IMR-90 (cell line): ENCODE results near the gene STAMBPL1. TPM values are rescaled to one million over a fixed set of nuclear protein-coding genes. Genes with fewer than 3 reads are reported as not detected.

Experiments
- ATAC-seq: fragments of 200-7000 bp; cut with Tn5 transposase; 2 replicates; pipeline ENCODE4 v1.9.1; 2020; ENCODE audit warnings: low read depth, mild to moderate bottlenecking, moderate library complexity
- BruUV-seq: library from RNA; stranded (reverse); fragments of 400-500 nt; replicated peaks from 2 replicates; lab custom pipeline; 2021; lab: Mats Ljungman, UMichigan
- CTCF ChIA-PET: fragments of 300-600 bp; formaldehyde crosslinking; extraction: SDS; loops from one replicate; lab custom pipeline; 2021; ENCODE audit warnings: antibody characterized with exemption; lab: Yijun Ruan, JAX
- POLR2A ChIA-PET: fragments of 300-600 bp; sonication (Branson Sonifier 250); formaldehyde crosslinking; loops from one replicate; lab custom pipeline; 2022; ENCODE audit warnings: antibody characterized with exemption; ENCODE audit not compliant: unreplicated experiment; lab: Charles Lee
- DNase-seq: peaks from one replicate; pipeline ENCODE4 v3.0.0; 2013
- H2AFZ ChIP-seq: replicated peaks from 2 replicates; pipeline ENCODE3; 2013; ENCODE audit warnings: low read length, mild to moderate bottlenecking; ENCODE audit not compliant: poor library complexity
- H2AK5ac ChIP-seq: 2 replicates; pipeline ENCODE4 v1.6.1; 2013; ENCODE audit warnings: low read depth, low read length, inconsistent platforms
- H2AK9ac ChIP-seq: replicated peaks from 2 replicates; pipeline ENCODE3; 2013; ENCODE audit warnings: mild to moderate bottlenecking, low read depth, low read length, moderate library complexity; ENCODE audit not compliant: poor library complexity
- H2BK120ac ChIP-seq: 2 replicates; pipeline ENCODE4 v1.6.1; 2013; ENCODE audit warnings: low read depth, low read length, inconsistent platforms
- H2BK15ac ChIP-seq: 3 replicates; pipeline ENCODE4 v1.6.1; 2013; ENCODE audit warnings: low read depth, low read length, inconsistent platforms
- H2BK20ac ChIP-seq: 2 replicates; pipeline ENCODE4 v1.6.1; 2013; ENCODE audit warnings: low read depth, mild to moderate bottlenecking, inconsistent platforms, low read length, moderate library complexity
- H2BK5ac ChIP-seq: 2 replicates; pipeline ENCODE4 v1.6.1; 2013; ENCODE audit warnings: mild to moderate bottlenecking, low read depth, low read length, inconsistent platforms; ENCODE audit not compliant: poor library complexity, severe bottlenecking
- H3K14ac ChIP-seq: replicated peaks from 2 replicates; pipeline ENCODE4 v1.6.1; 2013; ENCODE audit warnings: low read depth, low read length, inconsistent platforms
- H3K18ac ChIP-seq: 2 replicates; pipeline ENCODE4 v1.6.1; 2013; ENCODE audit warnings: low read depth, low read length, control low read depth
- H3K23ac ChIP-seq: 2 replicates; pipeline ENCODE4 v1.6.1; 2013; ENCODE audit warnings: low read depth, low read length, inconsistent platforms
- H3K27ac ChIP-seq: 2 replicates; pipeline ENCODE4 v1.5.1; 2013; ENCODE audit warnings: mild to moderate bottlenecking, control low read depth, low read length; ENCODE audit not compliant: insufficient read depth
- H3K27me3 ChIP-seq: 2 replicates; pipeline ENCODE4 v1.6.1; 2013; ENCODE audit warnings: low read length; ENCODE audit not compliant: control insufficient read depth, insufficient read depth
- H3K36me3 ChIP-seq: 2 replicates; pipeline ENCODE4 v1.6.1; 2013; ENCODE audit warnings: low read length, mixed read lengths; ENCODE audit not compliant: control insufficient read depth, insufficient read depth
- H3K4ac ChIP-seq: 2 replicates; pipeline ENCODE4 v1.6.1; 2013; ENCODE audit warnings: low read depth, low read length, inconsistent platforms
- H3K4me1 ChIP-seq: 2 replicates; pipeline ENCODE4 v1.6.1; 2013; ENCODE audit warnings: low read length, mixed read lengths; ENCODE audit not compliant: control insufficient read depth, insufficient read depth
- H3K4me2 ChIP-seq: 2 replicates; pipeline ENCODE4 v1.6.1; 2013; ENCODE audit warnings: low read depth, mild to moderate bottlenecking, control low read depth, low read length, moderate library complexity
- H3K4me3 ChIP-seq: 2 replicates; pipeline ENCODE4 v1.5.1; 2013; ENCODE audit warnings: low read depth, mild to moderate bottlenecking, control low read depth, low read length, moderate library complexity; ENCODE audit not compliant: insufficient read depth
- H3K56ac ChIP-seq: 2 replicates; pipeline ENCODE4 v1.6.1; 2013; ENCODE audit warnings: low read length, inconsistent platforms; ENCODE audit not compliant: insufficient read depth; ENCODE audit errors: extremely low read depth
- H3K79me1 ChIP-seq, 2 experiments: 2 replicates each; pipeline ENCODE4 v1.6.1; 2013; ENCODE audit warnings: low read length in 2 of 2, inconsistent platforms in 1 of 2, low read depth in 1 of 2
- H3K9ac ChIP-seq: 2 replicates; pipeline ENCODE4 v1.6.1; 2013; ENCODE audit warnings: low read depth, low read length, control low read depth
- H3K9me1 ChIP-seq: 2 replicates; pipeline ENCODE4 v1.6.1; 2013; ENCODE audit warnings: low read length, inconsistent platforms; ENCODE audit not compliant: insufficient read depth
- H3K9me3 ChIP-seq: 2 replicates; pipeline ENCODE4 v1.6.1; 2013; ENCODE audit warnings: low read length; ENCODE audit not compliant: control insufficient read depth, insufficient read depth
- H4K20me1 ChIP-seq: 2 replicates; pipeline ENCODE4 v1.6.1; 2013; ENCODE audit warnings: low read length, inconsistent platforms; ENCODE audit not compliant: insufficient read depth
- H4K5ac ChIP-seq: 2 replicates; pipeline ENCODE4 v1.6.1; 2013; ENCODE audit warnings: mild to moderate bottlenecking, low read depth, low read length, control low read depth
- H4K8ac ChIP-seq, 2 experiments: 2 replicates each; pipeline ENCODE4 v1.6.1; 2013; ENCODE audit warnings: low read depth in 2 of 2, low read length in 2 of 2, control low read depth in 1 of 2, inconsistent platforms in 1 of 2
- H4K91ac ChIP-seq: 2 replicates; pipeline ENCODE4 v1.6.1; 2013; ENCODE audit warnings: low read depth, low read length, inconsistent platforms; ENCODE audit not compliant: insufficient read depth
- BHLHE40 ChIP-seq: fragments of 150-350 bp; IDR thresholded peaks from 2 replicates; pipeline ENCODE4 v1.6.1; 2016; ENCODE audit warnings: mild to moderate bottlenecking, low read depth, low read length
- CEBPB ChIP-seq: IDR thresholded peaks from 2 replicates; pipeline ENCODE4 v1.6.1; 2012; ENCODE audit warnings: low read depth, low read length, improper control_type of control experiment
- CHD1 ChIP-seq: IDR thresholded peaks from 2 replicates; pipeline ENCODE4 v1.6.1; 2012; ENCODE audit warnings: low read depth, low read length, improper control_type of control experiment
- FOS ChIP-seq: fragments of 150-350 bp; IDR thresholded peaks from 2 replicates; pipeline ENCODE4 v1.6.1; 2016; ENCODE audit warnings: low read depth, low read length
- MAFK ChIP-seq: IDR thresholded peaks from 2 replicates; pipeline ENCODE4 v1.6.1; 2012; ENCODE audit warnings: low read depth, low read length, improper control_type of control experiment
- MAZ ChIP-seq: IDR thresholded peaks from 2 replicates; pipeline ENCODE4 v1.6.1; 2012; ENCODE audit warnings: low read depth, mild to moderate bottlenecking, low read length, improper control_type of control experiment, moderate library complexity, borderline replicate concordance
- MXI1 ChIP-seq: IDR thresholded peaks from 2 replicates; pipeline ENCODE4 v1.6.1; 2012; ENCODE audit warnings: low read depth, mild to moderate bottlenecking, low read length, moderate library complexity, borderline replicate concordance
- NFE2L2 ChIP-seq: fragments of 150-350 bp; IDR thresholded peaks from 2 replicates; pipeline ENCODE4 v1.6.1; 2016; ENCODE audit warnings: low read depth, mild to moderate bottlenecking, low read length
- POLR2A ChIP-seq: IDR thresholded peaks from 2 replicates; pipeline ENCODE4 v1.6.1; 2012; ENCODE audit warnings: mild to moderate bottlenecking, low read depth, low read length
- RAD21 ChIP-seq: IDR thresholded peaks from 2 replicates; pipeline ENCODE4 v1.6.1; 2012; ENCODE audit warnings: low read length, improper control_type of control experiment
- RCOR1 ChIP-seq: IDR thresholded peaks from 2 replicates; pipeline ENCODE4 v1.6.1; 2012; ENCODE audit warnings: mild to moderate bottlenecking, low read length, improper control_type of control experiment; ENCODE audit not compliant: insufficient replicate concordance
- RFX5 ChIP-seq: IDR thresholded peaks from 2 replicates; pipeline ENCODE4 v1.8.0; 2012; ENCODE audit warnings: low read depth, mild to moderate bottlenecking, low read length, moderate library complexity
- SMC3 ChIP-seq: fragments of 150-350 bp; IDR thresholded peaks from 2 replicates; pipeline ENCODE4 v1.6.1; 2016; ENCODE audit warnings: low read depth, mild to moderate bottlenecking, antibody characterized with exemption, low read length, moderate library complexity
- WGBS, 2 experiments: methylation state at CpG; one replicate each; pipeline versions ENCODE4 v1.1.5 to v1.1.7; 2013; ENCODE audit warnings: missing lambda C conversion rate in 2 of 2; ENCODE audit not compliant: insufficient read length in 1 of 2; ENCODE audit errors: extremely low coverage in 2 of 2; 5-methylcytosine and 5-hydroxymethylcytosine counted together
- dilution Hi-C: fragments of 300-500 bp; cut with HindIII; formaldehyde crosslinking; loops from one replicate; pipeline ENCODE4 v1.14.3; 2018; ENCODE audit warnings: low sequenced_read_pairs; ENCODE audit not compliant: unreplicated experiment
- in situ Hi-C: fragments of 300-500 bp; cut with MboI; formaldehyde crosslinking; loops from 3 replicates; pipeline ENCODE4 v1.14.3; 2019; ENCODE audit warnings: low sequenced_read_pairs, inconsistent platforms, mixed read lengths
- intact Hi-C: fragments of 100-400 bp; cut with micrococcal nuclease; formaldehyde crosslinking; loops from 2 replicates; pipeline ENCODE4 v1.10.0; 2022
- polyA plus RNA-seq, 3 experiments: library from polyadenylated mRNA; depleted of rRNA; stranded (reverse); fragments of >200 nt; gene quantifications; 2 replicates each; pipeline ENCODE4 v1.2.3, GENCODE V29; 2012; ENCODE audit warnings: low replicate concordance in 1 of 3
- total RNA-seq: library from RNA; depleted of rRNA; stranded (reverse); fragments of >200 nt; gene quantifications from 2 replicates; pipeline ENCODE4 v1.2.3, GENCODE V29; 2012
- TF ChIP-seq, protein P1 (sequence below): conservative IDR thresholded peaks from 2 replicates; pipeline ENCODE4 v1.5.1; 2012; ENCODE audit warnings: mild to moderate bottlenecking, low read depth, low read length, improper control_type of control experiment
- TF ChIP-seq, protein P2 (sequence below): fragments of 150-350 bp; IDR thresholded peaks from 2 replicates; pipeline ENCODE4 v1.6.1; 2017; ENCODE audit warnings: mild to moderate bottlenecking, antibody characterized with exemption, low read length, low read depth
- TF ChIP-seq, protein P3 (sequence below): fragments of 150-350 bp; IDR thresholded peaks from 2 replicates; pipeline ENCODE4 v1.6.1; 2016; ENCODE audit warnings: low read depth, mild to moderate bottlenecking, low read length, moderate library complexity, borderline replicate concordance

The STAMBPL1 gene
- total and polyA plus RNA-seq, 2 of the 4 experiments (the other 2 are of a cell fraction): 26.8 to 28.1 TPM

DNA sequence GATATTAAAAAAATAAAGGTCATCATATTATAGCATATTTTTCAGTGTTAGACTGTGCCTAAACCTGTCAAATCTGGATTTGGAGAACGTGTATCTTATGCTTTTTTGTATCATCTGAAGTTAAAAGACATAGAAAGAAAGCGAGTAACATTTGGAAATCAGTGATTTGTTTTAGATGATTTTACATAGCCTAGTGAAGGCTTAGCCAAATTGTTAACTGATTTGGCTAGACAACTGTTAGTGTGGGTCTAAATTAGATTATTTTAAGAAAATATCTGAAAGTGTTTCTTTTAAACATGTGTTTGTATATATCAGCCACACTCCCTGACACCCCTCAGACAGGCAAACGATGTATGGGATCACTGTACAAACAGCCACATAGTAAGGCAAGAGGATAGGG, 36.9 kb downstream of the STAMBPL1 start:
- peaks cover 25 to 66% of the 10 kb centered on the region in 2 experiments for H3K79me1 ChIP-seq
- BruUV-seq: no TSS peak
- no peaks in the 10 kb centered on the region for H4K20me1 ChIP-seq
- peak overlapping the region; percentile 97 for H2BK120ac ChIP-seq
- H3K27me3 ChIP-seq: no peaks in the 10 kb centered on the region
- H3K4ac ChIP-seq: peak overlapping the region; percentile 87
- intact Hi-C loops: no loop called here
- H4K5ac ChIP-seq: peak overlapping the region; percentile 79
- no peak for ATAC-seq
- dilution Hi-C loops: no loop called here
- no CpG with 5 or more reads among the region's 3 CpGs for WGBS, 2 experiments
- CTCF ChIA-PET: no interaction called here
- H2AFZ ChIP-seq: no peak overlapping the region
- peaks cover 19% of the 10 kb centered on the region for H3K36me3 ChIP-seq
- no peak overlapping the region for H3K56ac ChIP-seq
- POLR2A ChIA-PET: interaction anchor here (0.6 kb wide), 1 partner anchor 19 kb away, joined by 3 read pairs; no protein-coding TSS in a partner anchor
- H3K14ac ChIP-seq: peak overlapping the region; percentile 57; the same call in 1 of the 2 replicates
- 0 out of 3 replicates have a peak overlapping the region, but pooled peaks have one; percentile 29 for H2BK15ac ChIP-seq
- H4K91ac ChIP-seq: peak overlapping the region; percentile 59; the same call in 1 of the 2 replicates
- H3K9me3 ChIP-seq: no peaks in the 10 kb centered on the region
- no peak overlapping the region for H3K4me3 ChIP-seq
- peak overlapping the region; percentile 63; the same call in 1 of the 2 replicates for H3K27ac ChIP-seq
- no peak overlapping the region for H2AK9ac ChIP-seq
- peaks cover 29% of the 10 kb centered on the region for H3K4me1 ChIP-seq
- no peak overlapping the region for H3K23ac ChIP-seq
- no peak for DNase-seq
- peak overlapping the region; percentile 79 for H2AK5ac ChIP-seq
- H2BK20ac ChIP-seq: peak overlapping the region; percentile 96
- peak overlapping the region; percentile 98 for H2BK5ac ChIP-seq
- TF ChIP-seq MAFK (no peak), POLR2A (no peak), MAZ (no peak), RAD21 (no peak), SMC3 (no peak), RCOR1 (no peak), CEBPB (no peak), BHLHE40 (no peak), CHD1 (no peak), MXI1 (no peak), FOS (no peak), NFE2L2 (no peak), RFX5 (no peak)
- TF ChIP-seq, protein P1, sequence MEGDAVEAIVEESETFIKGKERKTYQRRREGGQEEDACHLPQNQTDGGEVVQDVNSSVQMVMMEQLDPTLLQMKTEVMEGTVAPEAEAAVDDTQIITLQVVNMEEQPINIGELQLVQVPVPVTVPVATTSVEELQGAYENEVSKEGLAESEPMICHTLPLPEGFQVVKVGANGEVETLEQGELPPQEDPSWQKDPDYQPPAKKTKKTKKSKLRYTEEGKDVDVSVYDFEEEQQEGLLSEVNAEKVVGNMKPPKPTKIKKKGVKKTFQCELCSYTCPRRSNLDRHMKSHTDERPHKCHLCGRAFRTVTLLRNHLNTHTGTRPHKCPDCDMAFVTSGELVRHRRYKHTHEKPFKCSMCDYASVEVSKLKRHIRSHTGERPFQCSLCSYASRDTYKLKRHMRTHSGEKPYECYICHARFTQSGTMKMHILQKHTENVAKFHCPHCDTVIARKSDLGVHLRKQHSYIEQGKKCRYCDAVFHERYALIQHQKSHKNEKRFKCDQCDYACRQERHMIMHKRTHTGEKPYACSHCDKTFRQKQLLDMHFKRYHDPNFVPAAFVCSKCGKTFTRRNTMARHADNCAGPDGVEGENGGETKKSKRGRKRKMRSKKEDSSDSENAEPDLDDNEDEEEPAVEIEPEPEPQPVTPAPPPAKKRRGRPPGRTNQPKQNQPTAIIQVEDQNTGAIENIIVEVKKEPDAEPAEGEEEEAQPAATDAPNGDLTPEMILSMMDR: no peak
- TF ChIP-seq, protein P2, sequence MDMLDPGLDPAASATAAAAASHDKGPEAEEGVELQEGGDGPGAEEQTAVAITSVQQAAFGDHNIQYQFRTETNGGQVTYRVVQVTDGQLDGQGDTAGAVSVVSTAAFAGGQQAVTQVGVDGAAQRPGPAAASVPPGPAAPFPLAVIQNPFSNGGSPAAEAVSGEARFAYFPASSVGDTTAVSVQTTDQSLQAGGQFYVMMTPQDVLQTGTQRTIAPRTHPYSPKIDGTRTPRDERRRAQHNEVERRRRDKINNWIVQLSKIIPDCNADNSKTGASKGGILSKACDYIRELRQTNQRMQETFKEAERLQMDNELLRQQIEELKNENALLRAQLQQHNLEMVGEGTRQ: no peak
- TF ChIP-seq, protein P3, sequence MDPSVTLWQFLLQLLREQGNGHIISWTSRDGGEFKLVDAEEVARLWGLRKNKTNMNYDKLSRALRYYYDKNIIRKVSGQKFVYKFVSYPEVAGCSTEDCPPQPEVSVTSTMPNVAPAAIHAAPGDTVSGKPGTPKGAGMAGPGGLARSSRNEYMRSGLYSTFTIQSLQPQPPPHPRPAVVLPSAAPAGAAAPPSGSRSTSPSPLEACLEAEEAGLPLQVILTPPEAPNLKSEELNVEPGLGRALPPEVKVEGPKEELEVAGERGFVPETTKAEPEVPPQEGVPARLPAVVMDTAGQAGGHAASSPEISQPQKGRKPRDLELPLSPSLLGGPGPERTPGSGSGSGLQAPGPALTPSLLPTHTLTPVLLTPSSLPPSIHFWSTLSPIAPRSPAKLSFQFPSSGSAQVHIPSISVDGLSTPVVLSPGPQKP: no peak
- no peak overlapping the region for H3K9ac ChIP-seq
- H3K4me2 ChIP-seq: no peak overlapping the region
- in situ Hi-C loops: no loop called here
- H4K8ac ChIP-seq: peak overlapping the region; percentile 13 to 17; a peak in 3 of 4 replicates
- peaks cover 18% of the 10 kb centered on the region for H3K9me1 ChIP-seq
- peak overlapping the region; percentile 74 for H3K18ac ChIP-seq
